HCT116 (cell line): Measurements from ENCODE around the gene RAB11FIP2. TPM values are rescaled to one million over a fixed set of nuclear protein-coding genes. Genes with fewer than 3 reads are reported as not detected.

Experiments
- ATAC-seq: fragments of 200-7000 bp; cut with Tn5 transposase; 2 replicates; pipeline ENCODE4 v1.9.1; 2020; ENCODE audit warnings: mild to moderate bottlenecking, moderate library complexity
- BruUV-seq: library from RNA; stranded (reverse); fragments of 400-500 nt; replicated peaks from 2 replicates; lab custom pipeline; 2021; lab: Mats Ljungman, UMichigan
- CTCF ChIA-PET: fragments of 300-600 bp; sonication (Branson Sonifier 250); formaldehyde crosslinking; loops from one replicate; lab custom pipeline; 2021; ENCODE audit warnings: antibody characterized with exemption; lab: Charles Lee
- POLR2A ChIA-PET: fragments of 300-600, 350-600 bp; sonication (Branson Sonifier 250); formaldehyde crosslinking; loops from one replicate; lab custom pipeline; 2021; ENCODE audit warnings: antibody characterized with exemption; lab: Charles Lee
- RAD21 ChIA-PET, 2 experiments: fragments of 300-600 bp; sonication (Branson Sonifier 250); formaldehyde crosslinking; loops; one replicate each; lab custom pipeline; 2023; ENCODE audit warnings: low total read pairs in 2 of 2; ENCODE audit not compliant: uncharacterized antibody in 2 of 2, unreplicated experiment in 2 of 2, low non-redundant PET in 1 of 2; lab: Charles Lee
- DNase-seq: peaks from one replicate; pipeline ENCODE4 v3.0.0-alpha.2; 2010; ENCODE audit warnings: low read depth, low spot score
- H2AFZ ChIP-seq: fragments of 200-600 bp; shearing (Covaris generic), sonication (generic); 2 replicates; pipeline ENCODE4 v1.6.1; 2017; ENCODE audit warnings: low read depth, mixed run types, mixed read lengths, antibody characterized with exemption, low read length; ENCODE audit not compliant: poor library complexity, severe bottlenecking
- H3K27ac ChIP-seq: 2 replicates; pipeline ENCODE4 v1.5.1; 2012; ENCODE audit warnings: low read depth, low read length
- H3K27me3 ChIP-seq: fragments of 200-600 bp; sonication (generic); 2 replicates; pipeline ENCODE4 v1.6.1; 2016; ENCODE audit warnings: mixed run types, low read length, mixed read lengths; ENCODE audit not compliant: insufficient read depth
- H3K36me3 ChIP-seq, 2 experiments: fragments of 200-500 bp in 1 of 2; fragments of 200-600 bp in 1 of 2; sonication (Bioruptor generic) in 1 of 2; sonication (generic) in 1 of 2; 2 replicates each; pipeline versions ENCODE4 v1.5.1 to v1.6.1; 2014 to 2016; ENCODE audit warnings: low read length in 2 of 2, inconsistent platforms in 1 of 2, mixed read lengths in 1 of 2, mixed run types in 1 of 2; ENCODE audit not compliant: insufficient read depth in 2 of 2, control insufficient read depth in 1 of 2
- H3K4me1 ChIP-seq, 2 experiments: fragments of 200-600 bp in 1 of 2; sonication (generic) in 1 of 2; 2 replicates each; pipeline versions ENCODE4 v1.5.1 to v1.6.1; 2012 to 2017; ENCODE audit warnings: low read length in 2 of 2, inconsistent platforms in 1 of 2, mild to moderate bottlenecking in 1 of 2, mixed read lengths in 1 of 2, mixed run types in 1 of 2, moderate library complexity in 1 of 2; ENCODE audit not compliant: insufficient read depth in 2 of 2, control insufficient read depth in 1 of 2
- H3K4me2 ChIP-seq: fragments of 200-600 bp; sonication (generic); 2 replicates; pipeline ENCODE4 v1.6.1; 2017; ENCODE audit warnings: mixed run types, low read length, mixed read lengths
- H3K4me3 ChIP-seq, 2 experiments: fragments of 200-600 bp in 1 of 2; sonication (generic) in 1 of 2; replicated peaks in 1 of 2; 2 replicates each; pipeline ENCODE4 v1.5.1; 2011 to 2016; ENCODE audit warnings: low read length in 2 of 2, control low read depth in 1 of 2, low read depth in 1 of 2, mild to moderate bottlenecking in 1 of 2, mixed read lengths in 1 of 2, mixed run types in 1 of 2
- H3K79me2 ChIP-seq: fragments of 200-600 bp; sonication (generic); 2 replicates; pipeline ENCODE4 v1.6.1; 2017; ENCODE audit warnings: mild to moderate bottlenecking, mixed run types, low read length, moderate library complexity, mixed read lengths; ENCODE audit not compliant: insufficient read depth
- H3K9ac ChIP-seq: fragments of 200-600 bp; sonication (generic); 2 replicates; pipeline ENCODE4 v1.6.1; 2016; ENCODE audit warnings: low read length, mixed read lengths
- H3K9me2 ChIP-seq: fragments of 200-600 bp; sonication (generic), shearing (Covaris generic); 2 replicates; pipeline ENCODE4 v1.6.1; 2017; ENCODE audit warnings: mixed run types, mild to moderate bottlenecking, moderate library complexity; ENCODE audit not compliant: insufficient read depth
- H3K9me3 ChIP-seq, 2 experiments: fragments of 200-500 bp in 1 of 2; fragments of 200-600 bp in 1 of 2; sonication (Bioruptor generic) in 1 of 2; sonication (generic) in 1 of 2; 2 replicates each; pipeline ENCODE4 v1.6.1; 2014 to 2017; ENCODE audit warnings: low read length in 2 of 2, mixed read lengths in 2 of 2, inconsistent platforms in 1 of 2, low read depth in 1 of 2, mild to moderate bottlenecking in 1 of 2, mixed run types in 1 of 2, moderate library complexity in 1 of 2; ENCODE audit not compliant: control insufficient read depth in 1 of 2, insufficient read depth in 1 of 2
- H4K20me1 ChIP-seq: fragments of 200-600 bp; sonication (generic), shearing (Covaris generic); 2 replicates; pipeline ENCODE4 v1.6.1; 2017; ENCODE audit warnings: mixed run types, mild to moderate bottlenecking, moderate library complexity; ENCODE audit not compliant: insufficient read depth
- ELF1 ChIP-seq: IDR thresholded peaks from 2 replicates; pipeline ENCODE4 v1.6.1; 2012; ENCODE audit warnings: low read depth, borderline replicate concordance
- EZH2phosphoT487 ChIP-seq: fragments of 200-600 bp; IDR thresholded peaks from 2 replicates; pipeline ENCODE4 v1.6.1; 2018; ENCODE audit warnings: antibody characterized with exemption, borderline replicate concordance
- JUND ChIP-seq: IDR thresholded peaks from 2 replicates; pipeline ENCODE4 v1.6.1; 2012
- POLR2AphosphoS5 ChIP-seq: IDR thresholded peaks from 2 replicates; pipeline ENCODE4 v1.6.1; 2011; ENCODE audit warnings: mild to moderate bottlenecking, low read depth, low read length, moderate library complexity
- SP1 ChIP-seq: IDR thresholded peaks from 2 replicates; pipeline ENCODE4 v1.6.1; 2012; ENCODE audit warnings: low read depth
- TCF7L2 ChIP-seq: IDR thresholded peaks from 2 replicates; pipeline ENCODE4 v1.7.0; 2011; ENCODE audit warnings: borderline replicate concordance, inconsistent platforms; ENCODE audit not compliant: insufficient read depth, insufficient read length; ENCODE audit errors: extremely low read depth
- intact Hi-C: fragments of 100-400 bp; cut with micrococcal nuclease; formaldehyde crosslinking; loops from 2 replicates; pipeline ENCODE4 v1.10.0; 2022
- total RNA-seq: library from RNA; stranded (reverse); gene quantifications from one replicate; pipeline ENCODE4 v1.2.1, GENCODE V29; 2021; ENCODE audit not compliant: unreplicated experiment
- TF ChIP-seq, protein P1 (sequence below), 3 experiments: fragments of 200-600 bp in 1 of 3; sonication (generic) in 1 of 3; IDR thresholded peaks in 2 of 3; conservative IDR thresholded peaks in 1 of 3; 2 replicates each; pipeline ENCODE4 v1.5.1; 2012 to 2017; ENCODE audit warnings: low read depth in 2 of 3, low read length in 2 of 3, antibody characterized with exemption in 1 of 3, borderline replicate concordance in 1 of 3, control low read depth in 1 of 3, mild to moderate bottlenecking in 1 of 3, mixed read lengths in 1 of 3, mixed run types in 1 of 3, moderate library complexity in 1 of 3; ENCODE audit not compliant: insufficient read depth in 1 of 3
- TF ChIP-seq, protein P2 (sequence below): IDR thresholded peaks from 2 replicates; pipeline ENCODE4 v1.6.1; 2011; ENCODE audit warnings: mild to moderate bottlenecking, low read length, moderate library complexity; ENCODE audit not compliant: insufficient replicate concordance; ENCODE audit errors: extremely low read depth
- TF ChIP-seq, protein P3 (sequence below): IDR thresholded peaks from 2 replicates; pipeline ENCODE4 v1.6.1; 2012; ENCODE audit warnings: low read depth

Gene RAB11FIP2
- total RNA-seq, 1 experiment from 2014 or later, result 16.8 TPM

DNA sequence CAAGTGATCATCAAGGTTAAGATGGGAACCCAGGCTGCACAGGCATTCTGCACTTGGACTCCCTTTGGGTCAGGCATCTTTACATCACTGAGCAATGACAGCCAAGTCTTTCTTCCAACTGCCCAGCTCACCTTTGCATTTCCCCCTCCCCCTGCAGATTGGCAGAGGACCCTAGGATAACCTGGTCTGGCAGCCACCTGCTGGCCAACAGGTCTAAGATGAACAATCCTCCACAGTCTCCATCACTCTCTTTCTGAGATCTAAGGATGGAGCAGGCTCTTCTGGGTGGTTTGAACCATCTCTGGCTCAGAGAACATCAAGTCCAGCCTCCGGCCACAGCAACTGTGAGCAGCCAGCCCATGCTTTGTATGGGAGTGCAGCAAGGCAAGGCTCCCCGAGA, 75.8 kb downstream of the RAB11FIP2 start:
- no peak for DNase-seq
- Histone ChIP-seq H3K9me2 (no peaks in the 10 kb centered on the region), H3K9me3 (no peaks in the 10 kb centered on the region), H3K4me2 (no peak overlapping the region), H3K36me3 (no peaks in the 10 kb centered on the region), H3K27ac (no peak overlapping the region), H3K4me1 (no peaks in the 10 kb centered on the region), H4K20me1 (no peaks in the 10 kb centered on the region), H2AFZ (no peak overlapping the region), H3K79me2 (no peaks in the 10 kb centered on the region), H3K27me3 (0 out of 2 replicates have a peak, but pooled peaks cover 4% of the 10 kb centered on the region), H3K4me3 (no peak overlapping the region), H3K9ac (no peak overlapping the region)
- POLR2A ChIA-PET, result no interaction called here
- intact Hi-C loops, result no loop called here
- no peak for ATAC-seq
- RAD21 ChIA-PET, result no interaction called here
- CTCF ChIA-PET, result no interaction called here
- BruUV-seq, result no TSS peak
- TF ChIP-seq ELF1, result no peak
- TF ChIP-seq, protein P1, sequence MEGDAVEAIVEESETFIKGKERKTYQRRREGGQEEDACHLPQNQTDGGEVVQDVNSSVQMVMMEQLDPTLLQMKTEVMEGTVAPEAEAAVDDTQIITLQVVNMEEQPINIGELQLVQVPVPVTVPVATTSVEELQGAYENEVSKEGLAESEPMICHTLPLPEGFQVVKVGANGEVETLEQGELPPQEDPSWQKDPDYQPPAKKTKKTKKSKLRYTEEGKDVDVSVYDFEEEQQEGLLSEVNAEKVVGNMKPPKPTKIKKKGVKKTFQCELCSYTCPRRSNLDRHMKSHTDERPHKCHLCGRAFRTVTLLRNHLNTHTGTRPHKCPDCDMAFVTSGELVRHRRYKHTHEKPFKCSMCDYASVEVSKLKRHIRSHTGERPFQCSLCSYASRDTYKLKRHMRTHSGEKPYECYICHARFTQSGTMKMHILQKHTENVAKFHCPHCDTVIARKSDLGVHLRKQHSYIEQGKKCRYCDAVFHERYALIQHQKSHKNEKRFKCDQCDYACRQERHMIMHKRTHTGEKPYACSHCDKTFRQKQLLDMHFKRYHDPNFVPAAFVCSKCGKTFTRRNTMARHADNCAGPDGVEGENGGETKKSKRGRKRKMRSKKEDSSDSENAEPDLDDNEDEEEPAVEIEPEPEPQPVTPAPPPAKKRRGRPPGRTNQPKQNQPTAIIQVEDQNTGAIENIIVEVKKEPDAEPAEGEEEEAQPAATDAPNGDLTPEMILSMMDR (IDR thresholded peaks at IDR 0.05 in 2 of 3, conservative IDR thresholded peaks at IDR 0.05 in 1 of 3; ENCODE audit: borderline replicate concordance in 1 of 3, insufficient read depth in 1 of 3, low read depth in 2 of 3, low read length in 2 of 3), result 0 out of 6 replicates have a peak, but pooled peaks of 1 of the 3 experiments have one; percentile 13

DNA sequence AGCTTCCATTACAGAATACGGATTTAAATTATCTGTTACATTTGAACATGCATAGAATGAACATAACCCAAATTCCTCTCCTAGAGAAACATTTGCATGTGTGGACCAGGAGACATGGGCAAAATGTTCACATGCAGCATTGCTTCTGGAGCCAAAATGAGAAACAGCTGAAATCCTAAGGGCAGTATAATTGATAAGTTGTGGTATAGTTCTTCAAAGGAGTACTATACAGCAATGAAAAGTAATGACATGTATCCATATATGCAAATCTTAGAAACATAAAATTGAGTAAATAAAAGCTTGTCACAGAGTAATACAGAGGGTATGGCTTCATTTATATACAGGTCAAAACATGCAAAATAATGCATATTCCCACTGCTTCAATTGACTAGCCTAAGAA, 77.1 kb downstream of the RAB11FIP2 start:
- H3K9me2 ChIP-seq, result no peaks in the 10 kb centered on the region
- H3K27ac ChIP-seq, result no peak overlapping the region
- H3K9ac ChIP-seq, result no peak overlapping the region
- H3K36me3 ChIP-seq, result no peaks in the 10 kb centered on the region
- H3K9me3 ChIP-seq, result no peaks in the 10 kb centered on the region
- intact Hi-C loops, result no loop called here
- DNase-seq (no peak), ATAC-seq (no peak)
- BruUV-seq, result no TSS peak
- ChIA-PET CTCF (no interaction called here), RAD21 (no interaction called here), POLR2A (no interaction called here)
- no peaks in the 10 kb centered on the region for H3K4me1 ChIP-seq
- H3K27me3 ChIP-seq, result peaks cover 8% of the 10 kb centered on the region; the same call in 1 of the 2 replicates
- H3K4me2 ChIP-seq, result no peak overlapping the region
- TF ChIP-seq, protein P2, sequence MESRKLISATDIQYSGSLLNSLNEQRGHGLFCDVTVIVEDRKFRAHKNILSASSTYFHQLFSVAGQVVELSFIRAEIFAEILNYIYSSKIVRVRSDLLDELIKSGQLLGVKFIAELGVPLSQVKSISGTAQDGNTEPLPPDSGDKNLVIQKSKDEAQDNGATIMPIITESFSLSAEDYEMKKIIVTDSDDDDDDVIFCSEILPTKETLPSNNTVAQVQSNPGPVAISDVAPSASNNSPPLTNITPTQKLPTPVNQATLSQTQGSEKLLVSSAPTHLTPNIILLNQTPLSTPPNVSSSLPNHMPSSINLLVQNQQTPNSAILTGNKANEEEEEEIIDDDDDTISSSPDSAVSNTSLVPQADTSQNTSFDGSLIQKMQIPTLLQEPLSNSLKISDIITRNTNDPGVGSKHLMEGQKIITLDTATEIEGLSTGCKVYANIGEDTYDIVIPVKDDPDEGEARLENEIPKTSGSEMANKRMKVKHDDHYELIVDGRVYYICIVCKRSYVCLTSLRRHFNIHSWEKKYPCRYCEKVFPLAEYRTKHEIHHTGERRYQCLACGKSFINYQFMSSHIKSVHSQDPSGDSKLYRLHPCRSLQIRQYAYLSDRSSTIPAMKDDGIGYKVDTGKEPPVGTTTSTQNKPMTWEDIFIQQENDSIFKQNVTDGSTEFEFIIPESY, result no peak
- TF ChIP-seq SP1 (no peak), POLR2AphosphoS5 (no peak), JUND (no peak), ELF1 (no peak), EZH2phosphoT487 (no peak), TCF7L2 (no peak)
- TF ChIP-seq, protein P3, sequence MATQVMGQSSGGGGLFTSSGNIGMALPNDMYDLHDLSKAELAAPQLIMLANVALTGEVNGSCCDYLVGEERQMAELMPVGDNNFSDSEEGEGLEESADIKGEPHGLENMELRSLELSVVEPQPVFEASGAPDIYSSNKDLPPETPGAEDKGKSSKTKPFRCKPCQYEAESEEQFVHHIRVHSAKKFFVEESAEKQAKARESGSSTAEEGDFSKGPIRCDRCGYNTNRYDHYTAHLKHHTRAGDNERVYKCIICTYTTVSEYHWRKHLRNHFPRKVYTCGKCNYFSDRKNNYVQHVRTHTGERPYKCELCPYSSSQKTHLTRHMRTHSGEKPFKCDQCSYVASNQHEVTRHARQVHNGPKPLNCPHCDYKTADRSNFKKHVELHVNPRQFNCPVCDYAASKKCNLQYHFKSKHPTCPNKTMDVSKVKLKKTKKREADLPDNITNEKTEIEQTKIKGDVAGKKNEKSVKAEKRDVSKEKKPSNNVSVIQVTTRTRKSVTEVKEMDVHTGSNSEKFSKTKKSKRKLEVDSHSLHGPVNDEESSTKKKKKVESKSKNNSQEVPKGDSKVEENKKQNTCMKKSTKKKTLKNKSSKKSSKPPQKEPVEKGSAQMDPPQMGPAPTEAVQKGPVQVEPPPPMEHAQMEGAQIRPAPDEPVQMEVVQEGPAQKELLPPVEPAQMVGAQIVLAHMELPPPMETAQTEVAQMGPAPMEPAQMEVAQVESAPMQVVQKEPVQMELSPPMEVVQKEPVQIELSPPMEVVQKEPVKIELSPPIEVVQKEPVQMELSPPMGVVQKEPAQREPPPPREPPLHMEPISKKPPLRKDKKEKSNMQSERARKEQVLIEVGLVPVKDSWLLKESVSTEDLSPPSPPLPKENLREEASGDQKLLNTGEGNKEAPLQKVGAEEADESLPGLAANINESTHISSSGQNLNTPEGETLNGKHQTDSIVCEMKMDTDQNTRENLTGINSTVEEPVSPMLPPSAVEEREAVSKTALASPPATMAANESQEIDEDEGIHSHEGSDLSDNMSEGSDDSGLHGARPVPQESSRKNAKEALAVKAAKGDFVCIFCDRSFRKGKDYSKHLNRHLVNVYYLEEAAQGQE, result no peak
- no peaks in the 10 kb centered on the region for H4K20me1 ChIP-seq
- H3K79me2 ChIP-seq, result no peaks in the 10 kb centered on the region
- H2AFZ ChIP-seq, result no peak overlapping the region
- no peak overlapping the region for H3K4me3 ChIP-seq
